Measurements from ENCODE around the gene ZP1. TPM values are rescaled to one million over a fixed set of nuclear protein-coding genes. Genes with fewer than 3 reads are reported as not detected.

Gene ZP1
- total and polyA plus RNA-seq, 2 of the 8 experiments (the other 6 are each of a cell fraction or from before 2014, with no cell fraction given) = not detected

DNA sequence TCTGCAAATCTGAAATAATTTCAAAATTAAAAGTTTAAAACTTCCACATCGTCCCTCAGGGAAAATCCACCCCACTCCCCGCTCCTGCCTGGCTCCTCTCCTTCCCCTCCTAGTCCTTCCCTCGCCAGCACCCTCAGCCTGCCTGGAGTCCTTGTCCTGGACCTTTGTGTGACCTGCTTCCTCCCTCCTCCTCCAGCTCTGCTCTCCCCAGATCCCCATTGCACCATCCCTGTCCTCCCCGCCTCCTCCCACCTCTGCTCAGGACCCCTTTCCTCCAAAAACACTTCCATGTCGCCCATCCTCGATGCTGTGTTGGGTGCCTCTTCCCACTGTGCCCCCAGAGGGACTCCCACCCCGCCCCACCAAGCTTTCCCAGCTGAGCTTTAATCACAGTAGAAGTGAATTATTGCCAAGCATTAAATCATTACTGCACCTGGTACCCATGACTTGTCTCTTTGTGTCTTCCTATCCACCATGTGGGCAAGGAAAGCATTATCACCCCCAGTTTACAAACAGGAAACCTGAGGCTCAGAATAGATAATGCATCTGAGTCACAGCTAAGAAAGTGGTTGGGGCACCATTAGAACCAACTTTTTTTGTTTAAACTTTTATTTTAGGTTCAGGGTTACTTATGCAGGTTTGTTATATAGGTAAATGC lies 2.4 kb upstream of the ZP1 start:
- Histone ChIP-seq H2BK5ac (ENCODE audit: low read depth, low read length) (no peak overlapping the region), H2AK5ac (ENCODE audit: low read depth, low read length) (no peak overlapping the region), H3K14ac (ENCODE audit: insufficient read length) (no peak overlapping the region), H3K27ac (ENCODE audit: low read depth, low read length) (no peak overlapping the region), H3K9me3 (ENCODE audit: insufficient read depth in 2 of 2, low read depth in 1 of 2, low read length in 1 of 2) (no peaks in the 10 kb centered on the region), H3K36me3 (ENCODE audit: control insufficient read depth in 2 of 4, insufficient read depth in 4 of 4, low read length in 3 of 4) (no peaks in the 10 kb centered on the region), H3K4me1 (replicated peaks in 1 of 4; ENCODE audit: control insufficient read depth in 3 of 4, insufficient read depth in 4 of 4, low read length in 3 of 4) (no peaks in the 10 kb centered on the region), H4K20me1 (replicated peaks in 1 of 2; ENCODE audit: control insufficient read depth in 1 of 2, insufficient read depth in 2 of 2, low read length in 2 of 2) (no peaks in the 10 kb centered on the region), H3K4me3 (ENCODE audit: extremely low read depth in 1 of 4, insufficient read depth in 2 of 4, low read depth in 3 of 4, low read length in 4 of 4) (no peak overlapping the region), H3K56ac (replicated peaks; ENCODE audit: insufficient read length, low read depth, low read length) (no peak overlapping the region), H3K79me2 (ENCODE audit: control insufficient read depth in 1 of 2, insufficient read depth in 2 of 2, low read length in 2 of 2) (no peaks in the 10 kb centered on the region), H3K4ac (replicated peaks; ENCODE audit: insufficient read length, low read depth, low read length) (no peak overlapping the region), H3K23me2 (ENCODE audit: low read depth, low read length) (no peaks in the 10 kb centered on the region), H4K8ac (ENCODE audit: extremely low read depth, insufficient read depth, low read length) (no peak overlapping the region), H2AFZ (ENCODE audit: low read length) (no peak overlapping the region), H3K18ac (ENCODE audit: extremely low read depth, low read length) (no peak overlapping the region), H2BK20ac (ENCODE audit: low read length) (no peak overlapping the region), H4K5ac (ENCODE audit: insufficient read length, low read depth, low read length) (no peak overlapping the region), H3K23ac (ENCODE audit: insufficient read length) (no peak overlapping the region), H3K79me1 (ENCODE audit: low read depth, low read length) (no peaks in the 10 kb centered on the region), H2BK12ac (ENCODE audit: low read depth, low read length) (no peak overlapping the region), H3K27me3 (replicated peaks in 1 of 4; ENCODE audit: control insufficient read depth in 3 of 4, extremely low read depth in 1 of 4, insufficient read depth in 3 of 4, low read length in 3 of 4) (no peaks in the 10 kb centered on the region), H2BK120ac (replicated peaks; ENCODE audit: low read depth, low read length) (no peak overlapping the region), H3K4me2 (ENCODE audit: insufficient read depth in 1 of 2, low read depth in 2 of 2, low read length in 2 of 2) (no peak overlapping the region), H4K91ac (replicated peaks; ENCODE audit: insufficient read length, low read length) (no peak overlapping the region), H3K9ac (replicated peaks in 1 of 4; ENCODE audit: extremely low read depth in 1 of 4, low read depth in 3 of 4, low read length in 3 of 4) (no peak overlapping the region), H2BK15ac (ENCODE audit: low read length) (no peak overlapping the region)
- CTCF ChIA-PET (ENCODE audit: partially characterized antibody) = interaction anchor here (1.0 to 6.5 kb wide), 7 partner anchors 8 to 90 kb away, joined by 3 to 38 read pairs (median 4); no protein-coding TSS in a partner anchor
- FAIRE-seq (no peak), DNase-seq (ENCODE audit: low read depth in 1 of 2, low spot score in 2 of 2) (no peak)
- POLR2A ChIA-PET (ENCODE audit: partially characterized antibody) = interaction anchor here (0.8 kb wide), 1 partner anchor 11 kb away, joined by 3 read pairs; no protein-coding TSS in a partner anchor
- no peak for TF ChIP-seq SRF (IDR thresholded peaks at IDR 0.05; ENCODE audit: low read depth, low read length)
- 90% methylated on average over 6 of the region's 7 CpGs; no CpG with 5 or more reads in 1 of the 2 experiments for WGBS, 2 experiments (ENCODE audit: extremely low coverage in 1 of 2, insufficient coverage in 1 of 2, insufficient read length in 1 of 2, insufficient replicate concordance in 2 of 2, low coverage in 1 of 2, low lambda C conversion rate in 2 of 2, missing lambda C conversion rate in 1 of 2)
